Right ventricle myocardium inferior (tissue), 1 donor: Measurements from ENCODE around the gene PTPRN. TPM values are rescaled to one million over a fixed set of nuclear protein-coding genes. Genes with fewer than 3 reads are reported as not detected.

Source experiments
- microRNA-seq: library from miRNA; unstranded; fragments of <30 nt; microRNA quantifications from one replicate; pipeline ENCODE4 v1.2.0, GENCODE V29; 2020
- total RNA-seq: library from RNA; stranded (reverse); fragmentation: NEBNext Ultra II Directional; extraction: Animal tissue kit (Norgen Biotek cat#: 25700); gene quantifications from one replicate; pipeline ENCODE4 v1.2.1, GENCODE V29; 2021
- donor health status: DM: no; HTN: yes; CAD: no; lungs with severe emphysema.

The PTPRN gene
- total RNA-seq, 1 donor from 2014 or later: not detected

Small RNAs within 50 kb of the gene (microRNA-seq; reads per million reads assigned to microRNA genes)
- not detected for gene MIR153-1

Other genes with a start within 250 kb of the PTPRN start
- gene IHH, start 248.5 kb downstream of the PTPRN start, total RNA-seq: not detected
- 9.7 TPM for gene NHEJ1, start 148.6 kb downstream of the PTPRN start, total RNA-seq
- gene SLC23A3, start 139.4 kb downstream of the PTPRN start, total RNA-seq: 0.87 TPM
- gene CNPPD1, start 132.5 kb downstream of the PTPRN start, total RNA-seq: 72.7 TPM
- 37.4 TPM for gene RETREG2, start 131.1 kb downstream of the PTPRN start, total RNA-seq
- 24.3 TPM for gene ZFAND2B, start 102.6 kb downstream of the PTPRN start, total RNA-seq
- gene ABCB6, start 90.4 kb downstream of the PTPRN start, total RNA-seq: 31.4 TPM
- gene ATG9A, start 79.8 kb downstream of the PTPRN start, total RNA-seq: 79.4 TPM
- gene ANKZF1, start 79.6 kb downstream of the PTPRN start, total RNA-seq: 26.6 TPM
- gene GLB1L, start 64.0 kb downstream of the PTPRN start, total RNA-seq: 1.8 TPM
- gene STK16, start 63.9 kb downstream of the PTPRN start, total RNA-seq: 17.1 TPM
- not detected for gene TUBA4B, start 56.2 kb downstream of the PTPRN start, total RNA-seq
- 128 TPM for gene TUBA4A, start 55.5 kb downstream of the PTPRN start, total RNA-seq
- gene DNAJB2, start 30.0 kb downstream of the PTPRN start, total RNA-seq: 80.4 TPM
- not detected for gene RESP18, start 23.3 kb upstream of the PTPRN start, total RNA-seq
- gene DNPEP, start 78.5 kb upstream of the PTPRN start, total RNA-seq: 66.6 TPM
- gene DES, start 109.0 kb upstream of the PTPRN start, total RNA-seq: 13,356 TPM
- gene SPEG, start 125.4 kb upstream of the PTPRN start, total RNA-seq: 119 TPM
- gene GMPPA, start 189.5 kb upstream of the PTPRN start, total RNA-seq: 22.9 TPM
- gene ASIC4, start 205.1 kb upstream of the PTPRN start, total RNA-seq: not detected
- gene CHPF, start 234.4 kb upstream of the PTPRN start, total RNA-seq: 92.2 TPM
- gene TMEM198, start 234.6 kb upstream of the PTPRN start, total RNA-seq: 2.7 TPM